ENCODE data around the gene JAML.

Gene JAML

DNA sequence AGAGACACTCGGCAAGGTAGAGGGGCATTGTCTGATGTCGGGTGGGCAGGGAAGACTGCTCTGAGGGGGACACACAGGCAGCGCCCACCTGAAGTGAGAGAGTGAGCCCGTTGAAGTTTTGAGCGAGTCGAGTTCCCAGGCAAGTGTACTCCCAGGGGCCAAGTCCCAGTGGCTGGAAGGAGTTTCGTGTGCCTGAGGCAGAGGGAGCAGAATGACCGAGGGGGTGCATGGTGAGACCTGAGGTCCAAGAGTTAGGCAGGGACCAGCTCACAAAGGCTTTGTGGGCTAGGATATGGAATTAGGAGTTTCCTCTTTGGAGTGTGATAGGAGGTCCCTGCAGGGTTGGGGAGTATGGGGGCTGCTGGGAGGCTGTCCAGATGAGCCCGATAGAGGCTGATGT lies 54.6 kb downstream of the JAML start:
- Histone ChIP-seq H3K4me3 (ENCODE audit: insufficient read depth, low read depth, low read length, poor library complexity, severe bottlenecking) (no peak overlapping the region), H3K9me3 (ENCODE audit: control insufficient read depth, low read length) (no peaks in the 10 kb centered on the region), H3K27me3 (replicated peaks; ENCODE audit: control insufficient read depth, insufficient read depth, low read length, poor library complexity, severe bottlenecking) (no peaks in the 10 kb centered on the region), H3K36me3 (ENCODE audit: control insufficient read depth, insufficient read depth, low read length) (no peaks in the 10 kb centered on the region), H3K4me1 (ENCODE audit: control insufficient read depth, insufficient read depth, low read length, poor library complexity, severe bottlenecking) (peaks cover 6% of the 10 kb centered on the region), H3K27ac (ENCODE audit: insufficient read depth, low read length, poor library complexity, severe bottlenecking) (no peak overlapping the region)
- DNase-seq, result no peak

DNA sequence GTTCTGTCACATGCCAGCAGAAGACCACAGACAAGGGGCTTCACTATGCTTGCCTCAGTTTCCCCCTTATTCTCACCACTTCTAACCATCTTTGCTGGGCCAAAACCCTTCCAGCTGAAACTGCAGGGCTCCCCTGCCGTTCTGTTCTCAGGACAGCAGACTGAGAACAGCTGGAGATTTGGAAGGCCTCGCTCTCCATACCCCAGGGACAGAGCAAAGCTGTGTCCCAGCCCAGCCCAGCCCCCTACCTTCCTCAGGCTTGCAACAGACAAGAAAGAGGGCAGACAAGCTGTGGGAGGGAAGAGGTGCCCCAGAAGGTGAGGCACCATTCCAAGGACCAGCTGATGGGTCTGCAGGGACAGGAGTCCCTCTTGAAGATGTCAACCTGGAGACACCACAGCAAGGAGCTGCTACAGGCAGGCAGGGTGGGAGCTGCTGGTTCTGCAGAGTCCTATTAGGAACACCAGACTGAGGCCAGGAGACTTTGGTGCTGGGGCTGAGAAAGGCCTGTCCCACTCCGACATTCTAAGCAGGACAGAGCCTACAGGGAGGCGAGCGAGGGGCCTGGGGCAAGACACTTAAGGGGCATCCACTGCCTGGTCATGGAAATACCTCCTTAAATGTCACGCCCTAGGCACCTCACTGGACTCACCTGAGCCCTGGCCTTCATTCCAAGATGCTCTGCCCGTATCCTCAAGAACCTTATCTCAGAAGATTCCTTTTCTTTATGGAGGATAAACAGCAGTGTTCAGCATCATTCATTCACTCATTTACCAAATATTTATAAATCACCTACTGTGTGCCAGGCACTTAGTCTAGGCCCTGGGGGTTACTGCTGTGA lies 55.3 kb downstream of the JAML start:
- H3K36me3 ChIP-seq (ENCODE audit: control insufficient read depth, insufficient read depth, low read length), result no peaks in the 10 kb centered on the region
- H3K9me3 ChIP-seq (ENCODE audit: control insufficient read depth, low read length), result no peaks in the 10 kb centered on the region
- no peaks in the 10 kb centered on the region for H3K27me3 ChIP-seq (replicated peaks; ENCODE audit: control insufficient read depth, insufficient read depth, low read length, poor library complexity, severe bottlenecking)
- no peak overlapping the region for H3K4me3 ChIP-seq (ENCODE audit: insufficient read depth, low read depth, low read length, poor library complexity, severe bottlenecking)
- no peak for DNase-seq
- peaks cover 6% of the 10 kb centered on the region for H3K4me1 ChIP-seq (ENCODE audit: control insufficient read depth, insufficient read depth, low read length, poor library complexity, severe bottlenecking)
- H3K27ac ChIP-seq (ENCODE audit: insufficient read depth, low read length, poor library complexity, severe bottlenecking), result no peak overlapping the region

DNA sequence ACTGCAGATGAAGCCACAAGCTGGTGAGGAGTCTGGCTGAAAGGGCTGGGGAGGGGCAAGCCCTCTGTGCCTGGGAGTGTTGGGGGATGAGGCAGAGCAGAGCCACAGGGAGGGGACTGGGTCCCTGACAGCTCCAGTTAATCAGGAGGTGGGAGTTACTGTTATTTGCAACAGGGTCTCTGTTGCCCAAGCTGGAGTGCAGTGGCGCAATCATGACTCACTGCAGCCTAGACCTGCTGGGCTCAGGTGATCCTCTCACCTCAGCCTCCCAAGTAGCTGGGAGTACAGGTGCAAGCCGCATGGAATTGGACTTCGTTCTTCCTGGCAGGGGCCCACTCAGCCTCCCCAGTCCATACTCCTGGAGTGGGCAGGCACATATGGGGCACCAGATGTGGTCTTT lies 56.1 kb downstream of the JAML start:
- H3K27ac ChIP-seq (ENCODE audit: insufficient read depth, low read length, poor library complexity, severe bottlenecking), result no peak overlapping the region

DNA sequence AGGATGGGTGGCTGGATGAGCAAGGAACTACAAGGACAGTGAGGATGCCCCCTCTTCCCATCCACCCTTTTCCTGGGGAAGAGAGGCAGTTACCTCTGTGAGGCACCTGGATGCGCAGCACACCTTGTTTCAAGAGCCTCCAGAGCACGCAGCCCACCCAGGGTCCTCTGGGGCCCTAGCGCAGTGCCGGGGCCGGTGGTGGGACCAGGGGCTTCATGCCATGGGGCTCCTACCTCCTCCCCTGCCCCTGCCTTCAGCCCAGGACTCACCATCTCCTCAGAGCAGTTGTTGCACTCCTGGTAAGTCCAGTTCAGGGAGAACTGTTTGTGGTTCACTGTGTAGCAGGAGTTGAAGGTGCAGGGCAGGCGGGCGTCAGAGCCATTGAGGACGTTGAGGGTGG lies 56.5 kb downstream of the JAML start:
- Histone ChIP-seq H3K9me3 (ENCODE audit: control insufficient read depth, low read length) (no peaks in the 10 kb centered on the region), H3K4me1 (ENCODE audit: control insufficient read depth, insufficient read depth, low read length, poor library complexity, severe bottlenecking) (peaks cover 6% of the 10 kb centered on the region), H3K27ac (ENCODE audit: insufficient read depth, low read length, poor library complexity, severe bottlenecking) (no peak overlapping the region), H3K4me3 (ENCODE audit: insufficient read depth, low read depth, low read length, poor library complexity, severe bottlenecking) (no peak overlapping the region), H3K27me3 (replicated peaks; ENCODE audit: control insufficient read depth, insufficient read depth, low read length, poor library complexity, severe bottlenecking) (no peaks in the 10 kb centered on the region), H3K36me3 (ENCODE audit: control insufficient read depth, insufficient read depth, low read length) (no peaks in the 10 kb centered on the region)
- DNase-seq, result no peak

More for the DNA sequence above, 56.1 kb downstream of the JAML start:
- no peaks in the 10 kb centered on the region for H3K27me3 ChIP-seq (replicated peaks; ENCODE audit: control insufficient read depth, insufficient read depth, low read length, poor library complexity, severe bottlenecking)
- no peak for DNase-seq
- no peaks in the 10 kb centered on the region for H3K9me3 ChIP-seq (ENCODE audit: control insufficient read depth, low read length)
- no peaks in the 10 kb centered on the region for H3K36me3 ChIP-seq (ENCODE audit: control insufficient read depth, insufficient read depth, low read length)
- peaks cover 6% of the 10 kb centered on the region for H3K4me1 ChIP-seq (ENCODE audit: control insufficient read depth, insufficient read depth, low read length, poor library complexity, severe bottlenecking)
- no peak overlapping the region for H3K4me3 ChIP-seq (ENCODE audit: insufficient read depth, low read depth, low read length, poor library complexity, severe bottlenecking)

DNA sequence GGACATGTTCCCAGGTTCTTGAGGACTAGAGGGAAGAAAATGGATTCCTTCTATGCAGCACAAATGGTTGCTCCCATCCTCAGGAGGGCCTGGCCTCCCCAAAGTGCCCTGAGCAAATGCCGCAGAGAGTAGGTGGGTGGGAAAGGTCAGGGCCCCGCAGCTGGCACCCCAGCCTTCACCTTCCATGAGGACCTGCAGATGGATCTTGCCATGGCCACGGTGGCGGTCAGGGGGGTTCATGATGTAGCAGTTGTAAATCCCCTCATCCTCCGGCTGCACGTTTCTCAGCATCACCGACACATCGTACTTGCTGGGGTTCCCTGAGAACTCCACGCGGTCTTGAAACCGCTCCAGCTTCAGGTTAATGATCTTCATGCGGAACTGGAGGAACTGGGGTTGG lies 56.9 kb downstream of the JAML start:
- Histone ChIP-seq H3K9me3 (ENCODE audit: control insufficient read depth, low read length) (no peaks in the 10 kb centered on the region), H3K4me3 (ENCODE audit: insufficient read depth, low read depth, low read length, poor library complexity, severe bottlenecking) (no peak overlapping the region), H3K27ac (ENCODE audit: insufficient read depth, low read length, poor library complexity, severe bottlenecking) (no peak overlapping the region), H3K36me3 (ENCODE audit: control insufficient read depth, insufficient read depth, low read length) (no peaks in the 10 kb centered on the region), H3K27me3 (replicated peaks; ENCODE audit: control insufficient read depth, insufficient read depth, low read length, poor library complexity, severe bottlenecking) (no peaks in the 10 kb centered on the region), H3K4me1 (ENCODE audit: control insufficient read depth, insufficient read depth, low read length, poor library complexity, severe bottlenecking) (peaks cover 6% of the 10 kb centered on the region)
- no peak for DNase-seq

DNA sequence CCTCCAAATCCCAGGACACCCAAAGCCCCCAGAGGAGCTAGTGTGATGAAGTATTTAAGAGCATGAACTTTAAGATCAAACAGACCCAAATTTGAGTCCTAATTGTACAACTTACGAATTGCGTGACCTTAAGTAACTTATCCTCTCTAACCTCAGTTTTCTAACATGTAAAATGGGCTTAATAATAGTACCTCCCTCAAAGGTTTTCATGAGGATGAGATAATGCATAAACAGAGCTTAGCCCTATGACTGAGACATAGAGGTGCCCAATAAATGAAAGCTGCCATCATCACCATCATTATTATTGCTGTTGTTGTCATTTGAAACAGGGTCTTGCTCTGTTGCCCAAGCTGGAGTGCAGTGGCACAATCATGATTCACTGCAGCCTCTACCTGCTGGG lies 57.6 kb downstream of the JAML start:
- Histone ChIP-seq H3K27me3 (replicated peaks; ENCODE audit: control insufficient read depth, insufficient read depth, low read length, poor library complexity, severe bottlenecking) (no peaks in the 10 kb centered on the region), H3K4me1 (ENCODE audit: control insufficient read depth, insufficient read depth, low read length, poor library complexity, severe bottlenecking) (peaks cover 6% of the 10 kb centered on the region), H3K27ac (ENCODE audit: insufficient read depth, low read length, poor library complexity, severe bottlenecking) (no peak overlapping the region), H3K36me3 (ENCODE audit: control insufficient read depth, insufficient read depth, low read length) (no peaks in the 10 kb centered on the region), H3K4me3 (ENCODE audit: insufficient read depth, low read depth, low read length, poor library complexity, severe bottlenecking) (no peak overlapping the region), H3K9me3 (ENCODE audit: control insufficient read depth, low read length) (no peaks in the 10 kb centered on the region)
- no peak for DNase-seq

DNA sequence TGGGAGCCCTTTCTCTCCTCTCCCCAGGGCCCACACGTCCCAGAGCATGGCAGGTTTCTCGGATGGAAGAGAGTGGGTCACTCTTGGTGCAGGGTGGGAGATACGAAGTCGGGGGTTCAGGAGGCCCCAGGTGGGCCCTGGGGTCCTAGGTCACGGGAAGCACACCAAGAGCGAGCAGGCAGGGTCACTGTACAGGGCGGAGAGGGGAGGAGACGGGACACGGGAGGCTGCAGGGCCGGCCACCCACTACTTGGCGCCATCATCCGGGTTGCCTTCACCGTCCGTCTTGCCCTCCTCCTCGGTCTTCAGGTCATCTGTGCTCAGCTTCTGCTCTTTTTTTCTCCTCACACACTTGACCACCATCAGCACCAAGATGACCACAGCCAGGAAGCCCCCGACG lies 58.2 kb downstream of the JAML start:
- Histone ChIP-seq H3K27ac (ENCODE audit: insufficient read depth, low read length, poor library complexity, severe bottlenecking) (no peak overlapping the region), H3K27me3 (replicated peaks; ENCODE audit: control insufficient read depth, insufficient read depth, low read length, poor library complexity, severe bottlenecking) (no peaks in the 10 kb centered on the region), H3K4me3 (ENCODE audit: insufficient read depth, low read depth, low read length, poor library complexity, severe bottlenecking) (no peak overlapping the region), H3K4me1 (ENCODE audit: control insufficient read depth, insufficient read depth, low read length, poor library complexity, severe bottlenecking) (peaks cover 4% of the 10 kb centered on the region), H3K9me3 (ENCODE audit: control insufficient read depth, low read length) (no peaks in the 10 kb centered on the region), H3K36me3 (ENCODE audit: control insufficient read depth, insufficient read depth, low read length) (no peaks in the 10 kb centered on the region)
- DNase-seq, result no peak

DNA sequence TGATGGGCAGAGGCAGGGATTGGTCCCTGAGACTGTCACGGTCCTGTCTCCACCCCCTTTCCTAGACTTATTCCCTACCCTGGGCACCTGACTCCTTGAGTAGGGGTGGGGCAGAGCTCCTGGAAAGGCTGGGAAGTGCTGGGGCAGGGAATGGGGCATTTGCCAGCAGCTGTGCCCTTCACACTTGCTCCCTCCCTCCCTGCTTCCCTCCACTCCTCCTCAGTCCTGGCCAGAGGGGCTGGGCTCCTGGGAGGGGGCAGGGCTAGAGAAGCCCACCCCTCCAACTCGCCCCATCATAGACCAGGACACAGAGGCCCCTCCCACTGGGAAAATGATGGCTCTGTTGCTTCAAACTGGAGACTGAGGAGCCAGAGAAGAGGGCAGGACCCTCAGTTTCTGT lies 59.9 kb downstream of the JAML start:
- no peaks in the 10 kb centered on the region for H3K27me3 ChIP-seq (replicated peaks; ENCODE audit: control insufficient read depth, insufficient read depth, low read length, poor library complexity, severe bottlenecking)

DNA sequence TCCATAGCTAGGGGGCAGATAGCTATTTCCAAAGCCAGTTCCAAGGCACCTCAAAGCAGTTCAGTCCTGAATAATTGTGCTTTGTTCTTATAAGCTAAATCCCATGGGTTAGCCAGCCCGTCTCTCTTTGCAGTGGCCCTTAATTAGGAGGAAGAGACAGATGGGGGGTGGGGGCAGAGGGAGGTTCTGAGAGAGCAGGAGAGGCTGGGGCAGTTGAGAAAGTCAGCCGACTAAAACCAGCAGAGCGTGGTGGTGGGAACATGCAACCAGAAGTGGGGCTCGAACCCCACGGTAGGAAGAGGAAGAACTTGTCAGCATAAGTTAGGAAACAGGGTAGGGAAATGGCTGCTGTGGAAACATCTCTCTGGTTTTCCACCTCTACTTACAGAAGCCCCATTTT lies 61.3 kb downstream of the JAML start:
- DNase-seq, result no peak
- H3K4me1 ChIP-seq (ENCODE audit: control insufficient read depth, insufficient read depth, low read length, poor library complexity, severe bottlenecking), result no peaks in the 10 kb centered on the region
- no peak overlapping the region for H3K27ac ChIP-seq (ENCODE audit: insufficient read depth, low read length, poor library complexity, severe bottlenecking)
- no peak overlapping the region for H3K4me3 ChIP-seq (ENCODE audit: insufficient read depth, low read depth, low read length, poor library complexity, severe bottlenecking)
- no peaks in the 10 kb centered on the region for H3K9me3 ChIP-seq (ENCODE audit: control insufficient read depth, low read length)
- no peaks in the 10 kb centered on the region for H3K36me3 ChIP-seq (ENCODE audit: control insufficient read depth, insufficient read depth, low read length)
- no peaks in the 10 kb centered on the region for H3K27me3 ChIP-seq (replicated peaks; ENCODE audit: control insufficient read depth, insufficient read depth, low read length, poor library complexity, severe bottlenecking)

More for the DNA sequence above, 59.9 kb downstream of the JAML start:
- Histone ChIP-seq H3K36me3 (ENCODE audit: control insufficient read depth, insufficient read depth, low read length) (no peaks in the 10 kb centered on the region), H3K27ac (ENCODE audit: insufficient read depth, low read length, poor library complexity, severe bottlenecking) (no peak overlapping the region), H3K9me3 (ENCODE audit: control insufficient read depth, low read length) (no peaks in the 10 kb centered on the region), H3K4me1 (ENCODE audit: control insufficient read depth, insufficient read depth, low read length, poor library complexity, severe bottlenecking) (no peaks in the 10 kb centered on the region), H3K4me3 (ENCODE audit: insufficient read depth, low read depth, low read length, poor library complexity, severe bottlenecking) (no peak overlapping the region)
- DNase-seq, result no peak

DNA sequence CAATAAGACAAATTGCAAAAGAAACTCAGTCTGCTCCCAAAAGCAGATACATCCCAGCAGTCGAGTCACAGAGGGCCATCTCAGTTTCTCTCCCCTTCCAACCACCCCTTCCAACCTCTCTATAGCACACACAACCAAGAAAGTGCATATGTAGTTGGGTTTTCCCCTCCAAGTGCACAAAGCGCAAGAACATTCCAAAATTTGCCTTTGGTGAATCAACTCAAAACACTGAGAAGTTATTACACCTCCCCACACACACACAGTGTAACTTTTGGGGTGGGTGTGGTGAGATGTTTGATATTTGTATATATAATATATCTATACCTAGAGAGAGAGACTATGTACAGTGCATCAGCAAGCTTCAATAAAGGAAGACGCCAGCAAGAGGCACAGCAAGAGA lies 62.0 kb downstream of the JAML start:
- no peaks in the 10 kb centered on the region for H3K27me3 ChIP-seq (replicated peaks; ENCODE audit: control insufficient read depth, insufficient read depth, low read length, poor library complexity, severe bottlenecking)
- no peaks in the 10 kb centered on the region for H3K36me3 ChIP-seq (ENCODE audit: control insufficient read depth, insufficient read depth, low read length)
- no peaks in the 10 kb centered on the region for H3K9me3 ChIP-seq (ENCODE audit: control insufficient read depth, low read length)
- H3K4me1 ChIP-seq (ENCODE audit: control insufficient read depth, insufficient read depth, low read length, poor library complexity, severe bottlenecking), result no peaks in the 10 kb centered on the region
- no peak for DNase-seq
- H3K4me3 ChIP-seq (ENCODE audit: insufficient read depth, low read depth, low read length, poor library complexity, severe bottlenecking), result no peak overlapping the region
- no peak overlapping the region for H3K27ac ChIP-seq (ENCODE audit: insufficient read depth, low read length, poor library complexity, severe bottlenecking)

Measured in effector memory CD4-positive, alpha-beta T cell (primary cell).